Mucosa of rectum (tissue), 2 donors: Measurements from ENCODE around the gene SHISA5.

Experiments
- H3K27ac ChIP-seq, 2 donors: one replicate each; pipeline ENCODE4 v1.7.0; 2013; ENCODE audit warnings: inconsistent platforms in 2 of 2, low read depth in 2 of 2, low read length in 2 of 2
- H3K27me3 ChIP-seq, 2 donors: one replicate each; pipeline ENCODE4 v1.7.0; 2013; ENCODE audit warnings: low read length in 2 of 2; ENCODE audit not compliant: control insufficient read depth in 2 of 2, insufficient read depth in 2 of 2
- H3K36me3 ChIP-seq, 2 donors: one replicate each; pipeline ENCODE4 v1.7.0; 2013; ENCODE audit warnings: low read length in 2 of 2; ENCODE audit not compliant: control insufficient read depth in 2 of 2, insufficient read depth in 2 of 2
- H3K4me1 ChIP-seq, 2 donors: one replicate each; pipeline ENCODE4 v1.7.0; 2013; ENCODE audit warnings: low read length in 2 of 2, mild to moderate bottlenecking in 1 of 2; ENCODE audit not compliant: control insufficient read depth in 2 of 2, insufficient read depth in 2 of 2
- H3K4me3 ChIP-seq, 2 donors: one replicate each; pipeline ENCODE4 v1.7.0; 2013; ENCODE audit warnings: low read length in 2 of 2
- H3K9ac ChIP-seq, 2 donors: one replicate each; pipeline ENCODE4 v1.7.0; 2013; ENCODE audit warnings: low read length in 2 of 2, low read depth in 1 of 2, mild to moderate bottlenecking in 1 of 2
- H3K9me3 ChIP-seq, 2 donors: one replicate each; pipeline ENCODE4 v1.7.0; 2013; ENCODE audit warnings: low read length in 2 of 2; ENCODE audit not compliant: control insufficient read depth in 2 of 2
- donor health status: healthy.
- donor health status: Normal muscosa, but diverticular disease.

SHISA5 gene

DNA sequence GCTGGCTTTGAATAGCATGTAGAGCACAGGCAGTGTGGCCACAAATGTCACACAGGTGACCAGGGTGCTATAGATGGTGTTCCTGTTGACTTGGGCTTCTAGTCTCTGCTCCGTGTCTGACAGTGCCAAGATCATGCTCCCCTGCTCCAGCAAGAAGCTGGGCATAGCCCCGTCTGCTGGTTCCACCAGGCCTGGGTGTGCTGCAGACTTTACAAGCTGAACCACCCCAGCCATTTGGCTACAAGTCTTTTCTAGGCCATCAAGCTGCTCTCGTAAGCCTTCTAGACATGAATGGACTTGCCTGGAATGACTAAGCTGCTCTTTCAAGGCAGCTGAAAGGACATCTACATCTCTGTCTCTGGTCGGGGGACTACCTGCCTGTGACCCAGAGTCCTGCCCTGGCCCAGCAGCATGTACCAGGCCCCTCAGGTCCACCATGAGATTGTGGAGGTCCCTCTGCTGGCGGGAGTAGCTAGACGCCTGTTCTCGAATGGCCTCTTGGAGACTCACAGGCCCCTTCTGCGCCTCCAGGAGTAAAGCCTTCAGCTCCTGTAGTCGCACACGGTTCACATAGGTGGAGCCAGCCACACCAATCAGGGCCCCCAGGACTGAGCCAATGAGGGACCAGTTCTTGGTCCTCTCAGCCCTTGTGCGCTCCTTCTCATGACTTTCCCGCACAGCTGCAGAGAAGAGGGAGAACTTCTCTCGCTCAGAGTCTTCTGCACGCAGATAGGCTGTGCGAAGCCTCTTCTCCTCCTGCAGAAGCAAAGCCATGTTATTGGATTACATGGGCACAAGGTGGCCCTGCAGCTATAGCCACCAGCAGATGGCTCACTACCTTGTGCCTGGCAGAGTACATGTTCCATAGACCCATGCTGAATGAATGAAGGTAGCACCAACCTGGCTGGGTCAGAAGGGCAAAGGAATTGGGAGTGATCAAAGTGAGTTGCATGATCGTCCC is 71.3 kb downstream of the SHISA5 start:
- no peaks in the 10 kb centered on the region for H3K9me3 ChIP-seq
- H3K9ac ChIP-seq, result peak overlapping the region in 1 of 2 donors; percentile 29
- no peaks in the 10 kb centered on the region for H3K27me3 ChIP-seq
- H3K36me3 ChIP-seq, result peaks cover 0 to 4% of the 10 kb centered on the region in 2 donors
- H3K27ac ChIP-seq, result peak overlapping the region; percentile 82 to 84
- H3K4me3 ChIP-seq, result peak overlapping the region; percentile 39 to 46
- H3K4me1 ChIP-seq, result peaks cover 49 to 51% of the 10 kb centered on the region in 2 donors

DNA sequence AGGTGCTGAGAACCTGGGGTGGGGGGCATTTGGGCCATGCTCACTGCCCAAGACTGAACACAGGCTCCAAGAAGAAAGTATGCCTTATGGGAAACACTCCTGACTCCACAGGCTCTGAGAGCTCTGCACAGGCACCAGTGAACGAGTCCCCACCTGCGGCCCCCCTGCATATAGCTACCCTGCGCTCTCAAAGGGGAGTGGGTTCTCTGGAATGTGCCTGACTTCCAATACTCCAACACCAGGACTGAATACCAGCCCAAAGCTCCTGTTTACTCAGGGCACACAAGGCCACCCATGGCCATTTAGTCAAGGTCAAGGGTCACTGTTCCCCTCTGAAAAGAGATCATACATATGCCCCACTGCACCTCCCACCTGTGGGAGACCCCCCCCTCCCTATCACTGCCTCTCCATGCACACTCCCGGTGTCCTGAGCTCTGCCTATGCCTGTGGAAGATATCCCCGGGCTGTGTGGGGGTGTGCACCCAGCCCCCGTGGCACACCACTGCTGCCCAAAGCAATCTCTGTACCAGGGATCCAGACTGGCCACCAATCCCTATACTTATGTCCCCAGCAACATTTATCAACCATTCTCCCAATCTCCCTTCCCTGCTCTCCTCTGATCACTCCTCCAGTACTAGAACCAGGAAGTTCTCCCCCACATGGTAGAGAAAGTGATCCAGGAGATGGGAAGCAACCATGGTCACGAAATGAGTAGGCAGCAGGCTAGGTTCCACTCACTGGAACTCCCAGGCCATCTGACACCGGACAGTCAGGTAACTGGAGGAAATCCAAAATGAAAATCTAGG is 72.5 kb downstream of the SHISA5 start:
- H3K27me3 ChIP-seq, result no peaks in the 10 kb centered on the region
- peak overlapping the region in 1 of 2 donors; percentile 86 for H3K9ac ChIP-seq
- H3K4me1 ChIP-seq, result peaks cover 61 to 63% of the 10 kb centered on the region in 2 donors

GRCh38 chr3:48430708-48431101 is 73.3 kb downstream of the SHISA5 start:
- H3K4me1 ChIP-seq, result peaks cover 66 to 70% of the 10 kb centered on the region in 2 donors
- peak overlapping the region in 1 of 2 donors; percentile 86 for H3K9ac ChIP-seq
- H3K4me3 ChIP-seq, result no peak overlapping the region
- no peaks in the 10 kb centered on the region for H3K9me3 ChIP-seq
- H3K27ac ChIP-seq, result peak overlapping the region; percentile 87 to 88
- no peaks in the 10 kb centered on the region for H3K27me3 ChIP-seq
- peaks cover 0 to 4% of the 10 kb centered on the region in 2 donors for H3K36me3 ChIP-seq

More for the DNA sequence above, 72.5 kb downstream of the SHISA5 start:
- Histone ChIP-seq H3K4me3 (no peak overlapping the region), H3K36me3 (peaks cover 0 to 4% of the 10 kb centered on the region in 2 donors), H3K27ac (no peak overlapping the region), H3K9me3 (no peaks in the 10 kb centered on the region)

DNA sequence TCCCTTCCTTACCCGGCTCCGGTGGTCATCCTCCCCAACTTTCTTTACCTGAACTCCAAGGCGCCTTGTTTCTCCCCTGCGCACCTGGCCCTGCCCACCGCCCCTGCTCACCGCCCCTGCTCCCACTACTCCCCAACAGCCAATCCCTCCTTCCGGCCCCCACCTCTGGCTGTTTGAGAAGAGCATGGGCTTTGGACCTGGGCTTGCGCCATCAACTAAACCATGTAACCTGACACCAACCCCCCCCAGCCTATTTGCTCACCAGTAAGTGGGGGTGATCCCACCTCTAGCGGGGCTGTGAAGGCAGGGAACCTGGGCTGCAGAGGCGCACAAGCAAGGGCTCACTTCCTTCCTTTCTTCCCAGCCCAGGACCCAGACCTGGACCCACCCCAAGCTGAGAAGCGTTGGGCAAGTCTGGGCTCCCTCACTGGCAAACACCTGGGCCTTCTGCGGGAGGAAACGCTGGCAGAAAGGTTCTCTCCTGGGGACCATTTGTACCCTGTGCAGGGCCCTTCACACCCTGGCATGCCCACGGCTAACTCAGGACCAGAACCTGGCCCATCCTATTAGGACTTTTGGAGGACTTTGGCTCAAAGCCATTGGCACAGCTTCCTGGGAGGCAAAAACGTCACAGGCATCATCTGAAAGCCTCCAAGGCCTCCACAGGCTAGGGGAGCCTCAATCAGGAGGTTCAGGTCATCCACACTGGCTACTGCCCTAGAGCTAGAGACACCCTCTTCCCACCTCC is 73.8 kb downstream of the SHISA5 start, which contains the start of gene PLXNB1:
Gene PLXNB1 (minus strand): TSS at position 127 of the 748 bp plus-strand sequence. CDS start 5,475 bp downstream, outside the sequence.
- peak within 1 kb of the TSS; percentile 70 to 71 for H3K4me3 ChIP-seq
- peaks cover 65 to 68% of the 10 kb centered on the region in 2 donors for H3K4me1 ChIP-seq
- peak within 1 kb of the TSS; percentile 72 to 86 for H3K9ac ChIP-seq
- no peaks in the 10 kb centered on the region for H3K9me3 ChIP-seq
- peak within 1 kb of the TSS; percentile 87 to 88 for H3K27ac ChIP-seq
- H3K27me3 ChIP-seq, result no peaks in the 10 kb centered on the region
- H3K36me3 ChIP-seq, result peaks cover 0 to 4% of the 10 kb centered on the region in 2 donors

DNA sequence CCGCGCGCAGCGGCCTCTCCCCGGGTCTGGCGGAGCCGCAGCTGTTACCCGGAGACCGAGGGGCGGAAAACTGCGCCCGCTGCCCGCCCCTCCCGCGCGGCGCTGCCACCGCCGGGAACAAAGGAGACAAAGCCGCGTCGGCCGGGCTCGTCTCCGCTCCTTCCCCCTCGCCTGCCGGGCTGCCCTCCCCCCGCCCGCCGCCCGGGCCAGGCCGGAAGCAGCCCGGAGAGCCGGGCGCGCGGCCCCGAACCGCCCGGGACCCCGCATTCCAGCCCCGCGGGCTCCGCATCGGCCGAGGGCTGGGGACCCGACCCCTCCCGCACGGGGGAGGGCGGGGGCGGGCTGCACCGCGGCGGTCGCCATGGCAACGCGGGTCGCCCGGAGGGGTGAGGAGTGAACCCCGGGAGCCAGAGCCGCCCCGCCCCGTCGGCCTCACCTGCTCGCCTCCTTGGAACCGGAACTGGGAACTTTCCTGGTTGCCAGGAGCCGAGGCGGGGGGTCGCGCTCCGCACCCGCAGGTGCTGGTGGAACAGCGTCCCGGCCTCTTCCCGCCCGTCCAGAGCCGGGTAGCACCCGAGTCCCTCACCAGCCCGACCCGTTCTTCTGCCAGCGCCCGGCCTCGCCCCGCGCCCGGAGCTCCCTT is 74.5 kb downstream of the SHISA5 start:
- Histone ChIP-seq H3K27ac (peak overlapping the region; percentile 87 to 88), H3K9me3 (no peaks in the 10 kb centered on the region), H3K4me1 (peaks cover 58 to 61% of the 10 kb centered on the region in 2 donors), H3K4me3 (peak overlapping the region; percentile 70 to 71), H3K36me3 (peaks cover 0 to 4% of the 10 kb centered on the region in 2 donors), H3K9ac (peak overlapping the region; percentile 72 to 86), H3K27me3 (no peaks in the 10 kb centered on the region)

- Histone ChIP-seq H3K27me3 (no peaks in the 10 kb centered on the region), H3K4me1 (peaks cover 52 to 55% of the 10 kb centered on the region in 2 donors), H3K27ac (peak overlapping the region; percentile 87 to 88), H3K9ac (peak overlapping the region; percentile 77 to 86), H3K4me3 (peak overlapping the region; percentile 70 to 71), H3K9me3 (no peaks in the 10 kb centered on the region), H3K36me3 (peaks cover 0 to 4% of the 10 kb centered on the region in 2 donors)
Observed at GRCh38 chr3:48428572-48429316, 75.2 kb downstream of the SHISA5 start.

DNA sequence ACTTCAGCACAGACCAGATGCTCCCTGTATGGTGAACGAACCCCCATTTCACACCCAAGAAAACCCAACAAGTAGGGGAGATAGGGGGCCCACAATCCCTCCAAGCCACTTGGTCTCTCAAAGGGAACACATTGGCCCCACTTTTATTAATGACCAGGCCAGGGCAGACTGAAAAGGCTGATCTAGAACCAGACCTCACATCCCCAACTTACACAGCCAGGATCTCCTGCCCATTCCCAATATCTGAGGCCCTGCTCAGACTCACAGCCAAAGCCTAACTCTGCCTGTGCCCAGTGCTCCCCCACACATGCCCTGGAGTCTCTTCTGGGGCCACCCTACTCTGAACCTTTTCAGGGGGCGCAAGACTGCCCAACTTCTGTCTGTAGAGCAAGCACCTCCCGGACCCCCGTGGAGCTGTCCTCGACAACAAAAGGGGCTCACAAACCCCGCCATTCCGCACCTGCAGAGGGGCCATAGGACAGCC is 75.8 kb downstream of the SHISA5 start:
- H3K4me3 ChIP-seq, result peak overlapping the region; percentile 70 to 71
- peaks cover 0 to 9% of the 10 kb centered on the region in 2 donors for H3K36me3 ChIP-seq
- peaks cover 46 to 49% of the 10 kb centered on the region in 2 donors for H3K4me1 ChIP-seq
- H3K9me3 ChIP-seq, result no peaks in the 10 kb centered on the region
- H3K27me3 ChIP-seq, result no peaks in the 10 kb centered on the region
- peak overlapping the region; percentile 77 to 86 for H3K9ac ChIP-seq
- H3K27ac ChIP-seq, result peak overlapping the region; percentile 87 to 88

GRCh38 chr3:48427630-48427962 is 76.4 kb downstream of the SHISA5 start:
- peak overlapping the region; percentile 70 to 71 for H3K4me3 ChIP-seq
- H3K36me3 ChIP-seq, result peaks cover 0 to 13% of the 10 kb centered on the region in 2 donors
- no peaks in the 10 kb centered on the region for H3K9me3 ChIP-seq
- H3K27me3 ChIP-seq, result no peaks in the 10 kb centered on the region
- H3K4me1 ChIP-seq, result peaks cover 40 to 44% of the 10 kb centered on the region in 2 donors
- H3K9ac ChIP-seq, result peak overlapping the region; percentile 77 to 86
- peak overlapping the region; percentile 87 to 88 for H3K27ac ChIP-seq
